Endometrial microvascular endothelial cells (primary cell): ENCODE measurements around the gene STEAP2. TPM values are rescaled to one million over a fixed set of nuclear protein-coding genes. Genes with fewer than 3 reads are reported as not detected.
"Not testable (repeated sequence)": the region's sequence is repeated elsewhere in the genome, so short reads cannot be mapped to it uniquely, and the experiment has no call there.

ENCODE experiments used
- in situ Hi-C: cut with HindIII; loops from 2 replicates; pipeline ENCODE4 v1.10.0; 2017; ENCODE audit warnings: low sequenced_read_pairs, low pct_unique_long_range_greater_than_20kb; ENCODE audit errors: inconsistent ontology term
- total RNA-seq: library from RNA; depleted of rRNA; stranded (reverse); fragments of >200 nt; gene quantifications from one replicate; pipeline ENCODE4 v1.2.3, GENCODE V29; 2015; ENCODE audit errors: inconsistent ontology term

Gene STEAP2
- total RNA-seq, 1 donor from 2014 or later: 15.1 TPM

DNA sequence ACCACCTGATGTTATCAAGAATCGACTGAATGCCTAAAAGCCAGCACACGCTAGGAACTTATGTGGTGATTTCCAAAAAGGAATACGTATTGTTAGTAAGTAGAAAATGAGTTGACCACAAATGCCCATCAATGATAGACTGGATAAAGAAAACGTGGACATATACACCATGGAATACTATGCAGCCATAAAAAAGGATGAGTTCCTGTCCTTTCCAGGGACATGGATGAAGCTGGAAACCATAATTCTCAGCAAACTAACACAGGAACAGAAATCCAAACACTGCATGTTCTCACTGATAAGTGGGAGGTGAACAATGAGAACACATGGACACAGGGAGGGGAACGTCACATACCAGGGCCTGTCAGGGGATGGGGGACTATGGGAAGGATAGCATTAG, 44.5 kb downstream of the STEAP2 start:
- in situ Hi-C loops: not testable (repeated sequence)

DNA sequence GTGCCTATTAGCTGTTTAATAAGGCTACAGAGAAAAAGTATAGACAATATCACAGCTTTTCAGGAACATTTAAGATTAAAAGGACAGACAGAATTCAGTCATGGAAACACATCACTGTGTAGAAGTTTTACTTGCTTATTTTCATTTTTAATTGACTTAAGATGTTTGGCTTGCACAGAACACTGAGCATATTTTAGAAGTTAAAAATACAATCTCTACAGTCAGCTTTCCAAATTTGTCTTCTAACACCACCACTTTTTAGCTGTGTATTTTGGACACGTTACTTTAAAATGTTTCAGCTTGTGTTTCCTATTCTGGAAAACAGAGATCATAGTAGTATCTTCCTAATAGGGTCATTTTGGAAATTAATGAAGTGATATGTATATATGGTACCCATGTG, 45.2 kb downstream of the STEAP2 start:
- in situ Hi-C loops: no loop called here

DNA sequence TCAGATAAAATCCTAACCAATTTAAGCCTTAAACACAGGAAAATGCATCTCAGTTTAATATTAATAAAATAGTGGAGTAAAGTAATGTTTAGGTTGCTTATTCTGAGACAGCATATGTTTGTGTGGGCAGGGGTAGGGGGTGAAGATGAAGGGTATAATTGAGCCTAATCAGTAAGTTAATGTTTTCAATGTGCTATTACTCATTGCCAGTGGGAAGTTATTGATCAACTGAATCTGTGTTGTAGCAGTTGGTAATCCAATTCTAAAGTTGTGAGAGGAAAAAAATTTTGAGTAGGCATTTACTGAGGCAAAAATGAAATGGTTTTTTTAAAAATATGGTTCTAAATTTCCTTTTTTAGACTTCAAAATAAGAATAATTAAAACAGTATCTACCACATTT, 49.9 kb downstream of the STEAP2 start:
- in situ Hi-C loops: no loop called here

DNA sequence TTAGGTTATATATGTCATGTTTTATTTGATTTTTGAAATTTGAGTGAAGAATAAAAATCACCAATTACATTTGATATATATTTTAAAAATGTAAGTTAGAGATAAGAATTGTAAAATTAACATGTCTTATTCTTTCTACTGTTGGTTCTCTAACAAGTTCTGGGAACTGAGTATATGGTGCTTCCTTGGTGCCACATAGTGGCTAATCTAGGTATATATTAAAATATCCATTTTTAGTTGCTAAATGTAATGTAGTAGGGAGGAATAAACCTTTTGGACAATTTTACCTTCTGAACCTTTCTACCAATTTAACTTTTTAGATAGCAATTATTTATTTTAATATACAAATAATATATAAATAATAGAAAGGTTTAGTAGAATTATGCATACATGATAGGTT, 50.9 kb downstream of the STEAP2 start:
- in situ Hi-C loops: no loop called here

DNA sequence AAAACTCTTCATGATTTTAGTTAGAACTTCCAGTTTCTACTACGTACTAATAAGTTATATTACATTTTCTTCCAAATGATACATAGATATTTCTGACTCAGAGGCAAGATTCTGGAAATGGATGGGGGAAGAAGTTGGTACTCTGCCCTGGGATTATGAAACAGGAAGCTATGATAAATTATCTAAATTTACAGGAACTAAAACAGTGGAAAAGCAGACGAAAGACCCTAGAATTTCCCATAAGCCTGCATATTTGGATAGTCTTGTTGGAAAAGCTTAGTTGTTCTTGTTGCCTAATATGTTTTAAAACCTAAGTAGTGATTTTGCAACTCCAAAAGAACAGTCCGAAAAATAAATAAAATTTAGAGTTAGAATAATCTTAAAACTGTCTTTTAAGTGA, 55.3 kb downstream of the STEAP2 start:
- in situ Hi-C loops: no loop called here

DNA sequence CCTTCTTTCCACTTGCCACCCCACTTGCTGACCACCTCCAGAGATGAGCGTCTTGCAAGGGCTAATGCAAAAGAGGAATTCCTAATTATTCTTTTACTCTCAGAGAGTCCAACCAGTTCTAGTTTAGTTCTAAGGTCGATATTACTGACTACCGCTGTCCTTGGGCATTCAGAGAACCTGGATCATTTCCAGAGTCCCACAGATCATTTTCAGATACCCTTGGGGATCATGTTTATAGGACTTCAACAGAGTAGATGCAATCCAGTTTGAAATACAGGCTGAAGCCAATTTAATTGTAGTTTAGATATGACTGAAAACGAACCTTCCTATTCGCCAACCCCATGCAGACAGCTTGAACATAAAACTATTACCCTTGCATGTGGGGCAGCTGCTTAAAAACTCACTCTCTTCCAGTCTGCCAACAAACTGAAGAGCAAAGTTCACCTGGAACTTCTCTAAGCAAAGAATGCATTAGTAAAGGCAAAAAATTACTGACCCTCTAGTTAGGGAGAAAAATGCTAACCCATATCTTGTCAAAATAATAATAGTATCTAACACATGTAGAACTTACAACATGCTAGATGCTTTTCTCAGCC, 55.8 kb downstream of the STEAP2 start:
- in situ Hi-C loops: no loop called here

DNA sequence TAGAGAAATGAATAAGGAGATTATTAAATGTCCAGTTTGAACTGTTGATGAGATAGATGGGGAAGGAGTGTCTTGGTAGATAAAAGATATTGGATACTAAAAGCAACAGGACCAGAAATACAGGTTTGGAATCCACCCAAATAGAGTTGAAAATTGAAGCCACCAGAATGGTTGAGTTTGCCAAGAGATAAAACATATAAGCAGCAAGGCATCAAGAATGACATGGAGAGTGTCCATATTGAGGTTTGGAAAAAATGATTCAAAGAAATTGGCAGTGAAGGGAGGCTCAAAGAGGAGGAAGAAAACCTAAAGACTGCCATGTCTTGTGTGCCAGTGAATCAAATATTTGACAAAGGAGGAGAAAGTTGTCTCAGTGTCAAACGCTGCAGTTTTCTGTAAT, 57.6 kb downstream of the STEAP2 start:
- in situ Hi-C loops: no loop called here

DNA sequence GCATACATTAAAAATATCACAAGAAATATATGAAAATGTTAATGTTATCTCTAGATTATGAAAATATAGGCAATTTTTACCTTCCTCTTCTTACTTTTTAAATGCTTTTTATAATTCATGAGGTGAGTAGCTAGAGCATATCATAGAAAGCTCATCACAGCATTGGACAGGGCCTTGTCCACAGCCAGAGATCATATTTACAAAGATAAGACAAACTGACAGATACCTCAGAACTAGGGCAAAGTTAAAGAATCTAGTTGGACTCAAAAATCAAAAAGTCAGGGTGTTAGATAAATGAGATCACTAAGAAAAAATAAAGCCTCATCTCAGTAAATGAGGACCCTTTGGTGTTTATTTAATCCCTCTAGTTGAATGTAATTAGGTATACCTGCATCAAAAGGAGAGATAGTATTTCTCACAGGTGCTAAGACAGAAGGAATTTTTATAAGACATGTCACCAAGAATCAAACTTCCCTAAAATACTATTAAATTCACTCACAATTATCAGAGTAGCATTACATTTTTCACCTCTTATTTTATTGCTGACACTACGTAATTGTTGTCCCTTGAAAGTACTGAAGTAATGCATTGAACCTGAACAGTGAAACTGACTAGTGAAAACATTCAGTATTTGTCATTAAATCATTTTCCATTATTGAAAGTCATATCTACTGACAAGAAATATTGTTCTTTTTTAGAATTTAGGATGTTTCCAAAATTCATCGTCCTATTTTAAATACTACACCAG, 59.1 kb downstream of the STEAP2 start:
- in situ Hi-C loops: no loop called here

DNA sequence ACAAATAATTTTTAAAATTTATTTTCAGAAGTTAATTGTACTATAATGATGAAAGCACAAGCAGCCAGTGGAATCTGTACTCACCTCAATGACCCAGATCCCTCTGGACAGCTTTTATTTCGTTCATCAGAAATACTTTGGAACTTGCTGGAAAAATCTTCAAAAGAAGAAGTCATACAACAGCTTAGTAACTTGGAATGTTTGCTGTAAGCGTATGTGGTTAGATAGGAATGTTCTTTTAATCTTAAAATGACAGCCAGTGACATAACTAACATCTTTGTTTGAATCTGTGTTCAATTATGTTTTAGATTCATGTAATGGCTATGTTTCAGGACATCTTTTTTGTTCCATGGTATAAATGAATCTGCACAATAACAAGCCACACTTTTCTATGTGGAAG, 60.2 kb downstream of the STEAP2 start:
- in situ Hi-C loops: no loop called here

DNA sequence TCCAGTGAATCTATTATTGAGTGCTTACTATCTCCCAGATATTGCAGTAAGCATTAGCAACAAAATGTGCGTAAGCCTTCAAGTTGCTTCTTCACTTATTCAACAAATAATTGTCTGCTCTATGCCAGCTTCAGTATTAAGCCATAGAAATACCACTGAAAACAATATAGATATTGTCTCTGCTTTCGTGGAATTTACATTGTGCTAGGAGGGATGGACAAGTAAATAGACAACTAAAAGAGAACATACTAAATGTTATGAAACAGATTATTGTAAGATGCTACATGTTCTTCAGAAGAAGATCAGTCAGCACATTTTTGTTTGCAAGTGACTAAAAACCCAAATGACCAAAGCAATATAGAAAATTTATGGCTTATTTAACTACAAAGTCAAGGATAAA, 60.7 kb downstream of the STEAP2 start:
- in situ Hi-C loops: no loop called here

DNA sequence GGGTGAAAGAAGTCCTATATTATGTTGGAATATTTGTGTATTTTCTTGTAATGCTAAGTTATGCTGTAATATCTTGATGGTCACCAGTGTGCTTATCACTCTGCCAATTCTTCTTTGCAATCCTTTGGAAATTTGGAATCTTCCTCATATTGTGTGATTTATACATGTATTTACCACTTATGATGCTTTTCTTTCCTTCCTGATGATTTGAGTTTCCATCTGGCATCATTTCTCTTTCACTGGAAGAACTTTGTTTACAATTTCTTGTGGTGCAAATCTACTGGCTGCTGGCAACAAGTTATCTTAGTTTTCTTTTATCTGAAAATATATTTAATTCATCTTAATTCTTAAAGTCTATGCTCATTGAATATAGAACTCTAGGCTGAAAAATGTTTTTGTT, 62.6 kb downstream of the STEAP2 start:
- in situ Hi-C loops: no loop called here

DNA sequence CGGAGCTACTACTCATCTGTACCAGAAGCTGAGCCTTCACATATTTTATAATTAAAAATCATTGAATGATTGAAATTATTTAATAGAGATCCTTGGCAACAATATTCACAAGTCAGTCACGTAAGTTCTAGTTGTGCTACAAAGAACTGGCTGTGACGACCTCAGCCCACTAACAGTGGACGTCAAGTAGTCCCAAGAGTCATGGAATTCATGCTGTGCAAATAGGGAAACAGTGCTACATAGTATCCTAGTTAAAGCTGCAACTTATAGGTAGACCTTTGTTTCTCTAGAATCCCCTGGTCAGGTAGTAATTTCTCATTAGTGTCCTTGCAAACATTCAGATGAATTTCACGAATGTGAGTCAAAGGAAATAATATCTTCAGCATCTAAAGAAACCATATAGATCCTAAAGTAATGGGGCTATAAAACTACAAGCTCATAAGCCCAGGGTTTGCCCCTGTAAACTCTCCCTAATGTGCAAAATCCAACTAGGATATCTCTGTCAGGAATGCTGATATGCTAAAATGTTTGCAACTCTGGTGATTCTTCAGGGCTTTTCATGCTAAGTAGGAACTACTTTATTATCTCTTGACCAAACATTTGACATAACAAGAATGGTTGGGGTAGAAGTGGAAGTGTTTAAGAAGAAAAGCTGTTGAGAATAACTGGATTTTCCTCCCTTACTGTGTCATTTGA, 64.6 kb downstream of the STEAP2 start:
- in situ Hi-C loops: no loop called here

Other genes with a start within 250 kb of the STEAP2 start
- gene STEAP1, start 57.3 kb upstream of the STEAP2 start, total RNA-seq: 110 TPM
- gene CFAP69, start 33.4 kb downstream of the STEAP2 start, total RNA-seq: 0.19 TPM
- not detected for gene FAM237B, start 109.6 kb downstream of the STEAP2 start, total RNA-seq
- gene GTPBP10, start 135.0 kb downstream of the STEAP2 start, total RNA-seq: 5.9 TPM
- gene CLDN12, start 191.7 kb downstream of the STEAP2 start, total RNA-seq: 9.4 TPM